Endothelial cell of umbilical vein (primary cell): ENCODE data around the gene GCSAML. TPM values are rescaled to one million over a fixed set of nuclear protein-coding genes. Genes with fewer than 3 reads are reported as not detected.

Experiments used
- BruUV-seq: library from RNA; stranded (reverse); fragments of 400-500 nt; replicated peaks from 2 replicates; lab custom pipeline; 2021; lab: Mats Ljungman, UMichigan
- CTCF ChIA-PET: fragments of 300-600, 350-600 bp; sonication (Branson Sonifier 250); formaldehyde crosslinking; loops from one replicate; lab custom pipeline; 2021; ENCODE audit warnings: antibody characterized with exemption, inconsistent platforms; lab: Charles Lee
- POLR2A ChIA-PET: fragments of 300-600, 350-600 bp; sonication (Branson Sonifier 250); formaldehyde crosslinking; loops from one replicate; lab custom pipeline; 2021; ENCODE audit warnings: antibody characterized with exemption, inconsistent platforms; lab: Charles Lee
- DNase-seq: peaks from one replicate; pipeline ENCODE4 v3.0.0-alpha.2; 2011; ENCODE audit warnings: low read depth, low spot score
- FAIRE-seq: peaks from 2 replicates; lab custom pipeline; 2011; peaks lifted over from hg19 to GRCh38; lab: Jason Lieb, UNC
- H2AFZ ChIP-seq: 2 replicates; pipeline ENCODE4 v1.6.0; 2012; ENCODE audit warnings: low read depth, low read length, control low read depth, inconsistent platforms
- H3K27ac ChIP-seq: 2 replicates; pipeline ENCODE4 v1.5.1; 2011; ENCODE audit warnings: low read depth, mild to moderate bottlenecking, control low read depth, low read length, moderate library complexity; ENCODE audit not compliant: insufficient read depth
- H3K27me3 ChIP-seq, 2 experiments: 2 replicates each; pipeline versions ENCODE4 v1.6.0 to v1.6.1; 2011; ENCODE audit warnings: low read length in 2 of 2, mixed read lengths in 1 of 2; ENCODE audit not compliant: control insufficient read depth in 2 of 2, insufficient read depth in 2 of 2
- H3K36me3 ChIP-seq, 2 experiments: 2 replicates in 1 of 2; 3 replicates in 1 of 2; pipeline ENCODE4 v1.5.1; 2011; ENCODE audit warnings: low read length in 2 of 2, mild to moderate bottlenecking in 1 of 2, moderate library complexity in 1 of 2; ENCODE audit not compliant: control insufficient read depth in 2 of 2, insufficient read depth in 2 of 2; ENCODE audit errors: extremely low read depth in 1 of 2
- H3K4me1 ChIP-seq: 3 replicates; pipeline ENCODE4 v1.5.1; 2011; ENCODE audit warnings: mild to moderate bottlenecking, low read length; ENCODE audit not compliant: control insufficient read depth, insufficient read depth; ENCODE audit errors: extremely low read depth
- H3K4me2 ChIP-seq: 2 replicates; pipeline ENCODE4 v1.6.1; 2011; ENCODE audit warnings: low read length, control low read depth, mixed read lengths; ENCODE audit not compliant: insufficient read depth
- H3K4me3 ChIP-seq, 3 experiments: fragments of 200-600 bp in 1 of 3; sonication (generic), shearing (Covaris generic) in 1 of 3; replicated peaks in 1 of 3; 2 replicates each; pipeline ENCODE4 v1.5.1; 2011 to 2016; ENCODE audit warnings: control low read depth in 3 of 3, low read length in 3 of 3, mild to moderate bottlenecking in 2 of 3, inconsistent platforms in 1 of 3, low read depth in 1 of 3, moderate library complexity in 1 of 3; ENCODE audit not compliant: insufficient read depth in 1 of 3
- H3K79me2 ChIP-seq: 2 replicates; pipeline ENCODE4 v1.6.0; 2012; ENCODE audit warnings: low read length, inconsistent platforms; ENCODE audit not compliant: control insufficient read depth, insufficient read depth
- H3K9ac ChIP-seq: replicated peaks from 2 replicates; pipeline ENCODE3; 2011; ENCODE audit warnings: low read length, control low read depth; ENCODE audit not compliant: insufficient read depth; ENCODE audit errors: extremely low read depth
- H3K9me1 ChIP-seq: replicated peaks from 3 replicates; pipeline ENCODE4 v1.6.0; 2011; ENCODE audit warnings: mild to moderate bottlenecking, low read length; ENCODE audit not compliant: control insufficient read depth, insufficient read depth; ENCODE audit errors: extremely low read depth
- H3K9me3 ChIP-seq: replicated peaks from 2 replicates; pipeline ENCODE4 v1.5.1; 2012; ENCODE audit warnings: low read length, inconsistent platforms; ENCODE audit not compliant: control insufficient read depth, insufficient read depth
- H4K20me1 ChIP-seq: replicated peaks from 2 replicates; pipeline ENCODE3; 2011; ENCODE audit warnings: mild to moderate bottlenecking, low read length; ENCODE audit not compliant: control insufficient read depth, insufficient read depth; ENCODE audit errors: extremely low read depth
- EZH2 ChIP-seq: IDR thresholded peaks from 2 replicates; pipeline ENCODE4 v1.6.1; 2012; ENCODE audit warnings: borderline replicate concordance, low read depth, mild to moderate bottlenecking, moderate library complexity, low read length, inconsistent platforms; ENCODE audit not compliant: severe bottlenecking
- FOS ChIP-seq: IDR thresholded peaks from 2 replicates; pipeline ENCODE4 v1.6.1; 2011; ENCODE audit warnings: mild to moderate bottlenecking, low read length, moderate library complexity, borderline replicate concordance; ENCODE audit not compliant: insufficient read depth
- GATA2 ChIP-seq: IDR thresholded peaks from 2 replicates; pipeline ENCODE4 v1.7.0; 2011; ENCODE audit warnings: low read depth, mild to moderate bottlenecking, moderate library complexity, mixed read lengths, low read length; ENCODE audit not compliant: insufficient read length, insufficient read depth
- MYC ChIP-seq: IDR thresholded peaks from one replicate; pipeline ENCODE4 v1.6.1; 2011; ENCODE audit warnings: mild to moderate bottlenecking, low read depth, low read length
- POLR2A ChIP-seq: IDR thresholded peaks from 2 replicates; pipeline ENCODE4 v1.6.1; 2012; ENCODE audit warnings: low read depth, mild to moderate bottlenecking, control low read depth, low read length
- POLR2AphosphoS5 ChIP-seq: IDR thresholded peaks from 2 replicates; pipeline ENCODE4 v1.6.1; 2012; ENCODE audit warnings: low read depth, mild to moderate bottlenecking, control low read depth, low read length, moderate library complexity; ENCODE audit not compliant: insufficient read depth
- dilution Hi-C: fragments of 300-500 bp; cut with MboI; formaldehyde crosslinking; loops from one replicate; pipeline ENCODE4 v1.15.0; 2019; ENCODE audit warnings: low sequenced_read_pairs; ENCODE audit not compliant: extremely low pct_ligation_motif_present
- intact Hi-C: fragments of 100-400 bp; cut with micrococcal nuclease; formaldehyde crosslinking; loops from one replicate; pipeline ENCODE4 v1.10.0; 2022
- polyA plus RNA-seq, 4 experiments: library from polyadenylated mRNA; depleted of rRNA in 3 of 4; stranded (reverse) in 3 of 4; unstranded in 1 of 4; fragments of >200 nt; gene quantifications; 2 replicates each; pipeline versions ENCODE4 v1.2.1 to v1.2.3, GENCODE V29; 2011 to 2012; ENCODE audit warnings: missing spikeins in 1 of 4
- total RNA-seq: library from RNA; stranded (reverse); gene quantifications from 2 replicates; pipeline ENCODE4 v1.2.3, GENCODE V29; 2021
- TF ChIP-seq, protein P1 (sequence below): IDR thresholded peaks from 2 replicates; pipeline ENCODE4 v1.6.1; 2011; ENCODE audit not compliant: insufficient read depth, insufficient read length

GCSAML gene
- total and polyA plus RNA-seq, 2 donors (not counting 3 experiments of a cell fraction or from before 2014, with no cell fraction given), result not detected

DNA sequence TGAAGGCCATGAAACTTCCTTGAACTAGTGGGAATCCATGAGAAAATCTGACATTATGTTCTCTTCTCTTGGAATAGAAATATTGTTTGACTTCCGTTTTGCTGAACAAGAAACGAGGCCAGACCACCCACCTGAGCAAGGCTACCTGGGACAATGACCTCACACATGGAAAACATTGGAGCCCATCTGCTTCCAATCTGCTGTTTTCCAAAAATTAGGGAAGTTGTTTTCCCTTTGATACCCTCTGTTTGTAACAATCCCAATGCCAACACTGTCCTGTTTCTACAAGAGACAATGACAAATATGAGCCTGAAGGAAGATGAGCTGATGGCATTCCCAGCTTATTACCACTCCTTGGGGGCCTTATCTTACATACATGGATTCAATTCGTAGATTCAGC is 42.1 kb upstream of the GCSAML start:
- Histone ChIP-seq H3K4me2 (no peak overlapping the region), H3K9ac (no peak overlapping the region), H3K36me3 (no peaks in the 10 kb centered on the region), H3K4me1 (no peaks in the 10 kb centered on the region), H4K20me1 (no peaks in the 10 kb centered on the region), H3K27me3 (no peaks in the 10 kb centered on the region), H3K27ac (no peak overlapping the region), H3K4me3 (no peak overlapping the region), H3K9me1 (no peaks in the 10 kb centered on the region), H3K79me2 (no peaks in the 10 kb centered on the region), H2AFZ (no peak overlapping the region), H3K9me3 (no peaks in the 10 kb centered on the region)
- DNase-seq (no peak), FAIRE-seq (no peak)
- dilution Hi-C loops, result no loop called here
- no TSS peak for BruUV-seq
- ChIA-PET CTCF (no interaction called here), POLR2A (no interaction called here)
- no peak for TF ChIP-seq GATA2
- no peak for TF ChIP-seq POLR2A
- TF ChIP-seq FOS, result no peak
- intact Hi-C loops, result no loop called here

DNA sequence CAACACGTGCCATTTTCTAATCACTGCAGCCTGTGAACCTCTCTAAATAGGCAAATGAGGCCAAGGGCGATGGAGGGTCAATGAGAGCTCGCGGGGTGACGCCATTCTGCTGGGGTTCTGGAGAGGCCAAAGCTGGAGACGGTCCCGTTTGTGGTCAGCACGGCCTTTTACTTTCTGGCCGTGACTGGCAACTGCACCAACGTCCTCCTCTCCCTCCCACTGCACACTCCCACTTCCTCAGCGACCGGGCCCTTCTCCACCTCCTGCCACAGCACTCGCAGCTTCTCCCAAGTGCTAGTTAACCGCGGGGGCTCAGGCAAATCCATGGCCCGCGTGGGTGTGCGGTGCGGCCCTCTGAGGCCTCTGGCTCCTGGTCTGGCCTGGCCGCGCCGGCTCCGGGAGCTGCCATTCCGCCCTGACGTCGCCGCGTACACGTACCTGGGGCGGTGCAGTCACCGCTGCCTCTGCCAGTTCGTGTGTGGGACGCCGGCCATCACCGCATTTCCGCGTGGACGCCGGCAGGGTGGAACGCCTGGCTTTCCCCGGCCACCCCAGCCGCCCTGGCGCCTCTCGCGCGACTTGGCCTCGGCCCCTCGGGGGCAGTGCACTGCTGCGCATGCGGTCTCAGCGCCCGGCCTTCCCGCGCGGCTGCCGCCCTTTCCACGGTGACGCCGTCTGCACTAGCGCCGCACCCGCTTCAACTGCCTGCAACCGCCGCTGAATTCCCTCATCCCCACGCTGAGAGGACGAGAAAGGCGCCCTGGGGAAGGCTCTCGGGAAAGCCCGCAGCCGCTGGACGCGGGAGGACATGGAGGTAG is 30.9 kb upstream of the GCSAML start:
- no peak overlapping the region for H3K9ac ChIP-seq
- POLR2A ChIA-PET, result no interaction called here
- no peaks in the 10 kb centered on the region for H3K27me3 ChIP-seq
- CTCF ChIA-PET, result no interaction called here
- H3K4me2 ChIP-seq, result no peak overlapping the region
- H3K4me3 ChIP-seq, result no peak overlapping the region
- intact Hi-C loops (no loop called here), dilution Hi-C loops (no loop called here)
- FAIRE-seq, result no peak
- TF ChIP-seq POLR2AphosphoS5, result no peak
- TF ChIP-seq MYC, result no peak
- TF ChIP-seq GATA2, result no peak
- no peak for TF ChIP-seq EZH2
- TF ChIP-seq, protein P1, sequence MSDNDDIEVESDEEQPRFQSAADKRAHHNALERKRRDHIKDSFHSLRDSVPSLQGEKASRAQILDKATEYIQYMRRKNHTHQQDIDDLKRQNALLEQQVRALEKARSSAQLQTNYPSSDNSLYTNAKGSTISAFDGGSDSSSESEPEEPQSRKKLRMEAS, result no peak
- TF ChIP-seq POLR2A, result no peak
- TF ChIP-seq FOS, result no peak
- H4K20me1 ChIP-seq, result no peaks in the 10 kb centered on the region
- no peaks in the 10 kb centered on the region for H3K79me2 ChIP-seq
- no peak for DNase-seq
- no TSS peak for BruUV-seq
- no peak overlapping the region for H2AFZ ChIP-seq
- no peaks in the 10 kb centered on the region for H3K4me1 ChIP-seq
- no peaks in the 10 kb centered on the region for H3K9me3 ChIP-seq
- H3K27ac ChIP-seq, result no peak overlapping the region
- no peaks in the 10 kb centered on the region for H3K9me1 ChIP-seq
- no peaks in the 10 kb centered on the region for H3K36me3 ChIP-seq
